ENCODE measurements around the gene GLIS1.

DNA sequence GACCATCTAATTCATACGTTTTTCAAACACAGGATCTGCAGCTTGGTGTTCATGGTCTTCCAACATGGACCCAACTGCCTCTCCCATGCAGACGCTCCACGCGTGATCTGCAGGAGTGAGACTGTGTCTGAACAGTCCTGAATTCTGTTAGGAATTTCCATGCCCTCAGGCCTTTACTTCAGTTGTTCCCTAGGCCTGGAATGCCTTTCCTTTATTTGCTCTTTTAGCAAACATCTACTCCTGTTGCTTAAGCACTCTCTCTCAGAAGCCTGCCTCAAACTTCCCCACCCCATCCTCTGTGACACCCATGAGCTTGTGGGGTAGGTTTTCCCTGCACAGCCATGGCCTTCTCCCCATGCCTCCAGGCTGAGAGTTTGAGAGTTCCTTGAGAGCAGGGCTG is 206.1 kb downstream of the GLIS1 start:
- no peak for TF ChIP-seq EZH2 (IDR thresholded peaks at IDR 0.05; ENCODE audit: borderline replicate concordance, low read depth, low read length, severe bottlenecking)
- TF ChIP-seq, protein P1, sequence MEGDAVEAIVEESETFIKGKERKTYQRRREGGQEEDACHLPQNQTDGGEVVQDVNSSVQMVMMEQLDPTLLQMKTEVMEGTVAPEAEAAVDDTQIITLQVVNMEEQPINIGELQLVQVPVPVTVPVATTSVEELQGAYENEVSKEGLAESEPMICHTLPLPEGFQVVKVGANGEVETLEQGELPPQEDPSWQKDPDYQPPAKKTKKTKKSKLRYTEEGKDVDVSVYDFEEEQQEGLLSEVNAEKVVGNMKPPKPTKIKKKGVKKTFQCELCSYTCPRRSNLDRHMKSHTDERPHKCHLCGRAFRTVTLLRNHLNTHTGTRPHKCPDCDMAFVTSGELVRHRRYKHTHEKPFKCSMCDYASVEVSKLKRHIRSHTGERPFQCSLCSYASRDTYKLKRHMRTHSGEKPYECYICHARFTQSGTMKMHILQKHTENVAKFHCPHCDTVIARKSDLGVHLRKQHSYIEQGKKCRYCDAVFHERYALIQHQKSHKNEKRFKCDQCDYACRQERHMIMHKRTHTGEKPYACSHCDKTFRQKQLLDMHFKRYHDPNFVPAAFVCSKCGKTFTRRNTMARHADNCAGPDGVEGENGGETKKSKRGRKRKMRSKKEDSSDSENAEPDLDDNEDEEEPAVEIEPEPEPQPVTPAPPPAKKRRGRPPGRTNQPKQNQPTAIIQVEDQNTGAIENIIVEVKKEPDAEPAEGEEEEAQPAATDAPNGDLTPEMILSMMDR (IDR thresholded peaks at IDR 0.05; ENCODE audit: borderline replicate concordance, extremely low read depth, low read length, poor library complexity, severe bottlenecking) = no peak

Data from DND-41 (cell line).